ENCODE data around the gene PDCD6IP. TPM values are rescaled to one million over a fixed set of nuclear protein-coding genes. Genes with fewer than 3 reads are reported as not detected.

Gene PDCD6IP
- total RNA-seq, 1 donor = 152 TPM

DNA sequence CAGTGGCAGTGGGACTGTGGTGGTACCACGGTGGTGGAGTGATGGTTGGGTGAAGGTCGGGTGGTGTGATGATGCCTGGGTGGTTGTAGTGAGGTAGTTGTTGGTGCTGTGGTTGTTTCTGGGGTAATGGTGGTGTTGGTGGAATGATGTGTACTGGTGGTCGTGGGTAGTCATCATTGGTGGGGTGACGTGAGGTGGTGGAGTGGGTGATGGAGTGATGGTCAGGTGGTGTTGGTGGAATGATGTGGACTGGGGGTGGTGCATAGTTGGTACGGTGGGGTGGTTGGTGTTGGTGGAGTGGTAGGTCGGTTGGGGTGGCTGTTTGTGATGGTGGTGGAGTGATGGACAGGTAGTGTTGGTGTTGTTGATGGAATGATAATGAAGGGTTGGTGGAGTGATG, 87.1 kb downstream of the PDCD6IP start:
- H3K9me3 ChIP-seq (ENCODE audit: low read depth, low read length) = no peaks in the 10 kb centered on the region
- no peak overlapping the region for H3K4me3 ChIP-seq (ENCODE audit: low read length)
- H3K4me1 ChIP-seq (ENCODE audit: insufficient read depth, low read length) = no peaks in the 10 kb centered on the region
- H3K27me3 ChIP-seq (ENCODE audit: insufficient read depth, low read length) = no peaks in the 10 kb centered on the region

DNA sequence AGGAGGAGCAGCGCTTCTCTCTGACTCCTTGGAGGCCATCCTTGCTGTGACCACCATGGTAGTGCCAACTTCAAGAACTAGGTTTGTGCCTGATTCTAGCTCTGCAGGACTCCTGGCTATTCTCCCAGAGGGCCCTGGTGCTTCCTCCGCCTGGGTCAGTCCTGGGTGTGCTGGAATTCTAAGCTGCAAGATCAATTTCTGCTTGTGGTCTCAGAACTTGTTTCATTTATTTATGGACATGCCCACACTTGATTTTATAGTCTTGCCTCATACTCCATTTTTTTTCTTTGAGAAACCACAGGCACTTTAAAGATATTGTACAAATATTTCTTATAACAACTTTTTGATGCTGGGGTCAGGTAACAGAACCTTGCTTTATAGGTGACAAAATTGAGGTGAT, 87.6 kb downstream of the PDCD6IP start:
- Histone ChIP-seq H3K27me3 (ENCODE audit: insufficient read depth, low read length) (no peaks in the 10 kb centered on the region), H3K9me3 (ENCODE audit: low read depth, low read length) (no peaks in the 10 kb centered on the region), H3K4me3 (ENCODE audit: low read length) (no peak overlapping the region), H3K4me1 (ENCODE audit: insufficient read depth, low read length) (no peaks in the 10 kb centered on the region)

- H3K27me3 ChIP-seq (ENCODE audit: insufficient read depth, low read length) = no peaks in the 10 kb centered on the region
- no peak overlapping the region for H3K4me3 ChIP-seq (ENCODE audit: low read length)
- no peaks in the 10 kb centered on the region for H3K9me3 ChIP-seq (ENCODE audit: low read depth, low read length)
- no peaks in the 10 kb centered on the region for H3K4me1 ChIP-seq (ENCODE audit: insufficient read depth, low read length)
These were observed 89.0 kb downstream of the PDCD6IP start for GRCh38 chr3:33887478-33887877.

- Histone ChIP-seq H3K9me3 (ENCODE audit: low read depth, low read length) (no peaks in the 10 kb centered on the region), H3K4me3 (ENCODE audit: low read length) (no peak overlapping the region), H3K27me3 (ENCODE audit: insufficient read depth, low read length) (no peaks in the 10 kb centered on the region), H3K4me1 (ENCODE audit: insufficient read depth, low read length) (no peaks in the 10 kb centered on the region)
These were observed 91.1 kb downstream of the PDCD6IP start for GRCh38 chr3:33889394-33890039.

- no peaks in the 10 kb centered on the region for H3K4me1 ChIP-seq (ENCODE audit: insufficient read depth, low read length)
- no peaks in the 10 kb centered on the region for H3K9me3 ChIP-seq (ENCODE audit: low read depth, low read length)
These were observed 94.2 kb downstream of the PDCD6IP start for GRCh38 chr3:33892655-33893054.

GRCh38 chr3:33895658-33896057, 97.2 kb downstream of the PDCD6IP start:
- no peaks in the 10 kb centered on the region for H3K9me3 ChIP-seq (ENCODE audit: low read depth, low read length)
- H3K27me3 ChIP-seq (ENCODE audit: insufficient read depth, low read length) = no peaks in the 10 kb centered on the region
- H3K4me1 ChIP-seq (ENCODE audit: insufficient read depth, low read length) = no peaks in the 10 kb centered on the region
- H3K4me3 ChIP-seq (ENCODE audit: low read length) = no peak overlapping the region

More at GRCh38 chr3:33892655-33893054, 94.2 kb downstream of the PDCD6IP start:
- Histone ChIP-seq H3K27me3 (ENCODE audit: insufficient read depth, low read length) (no peaks in the 10 kb centered on the region), H3K4me3 (ENCODE audit: low read length) (no peak overlapping the region)

DNA sequence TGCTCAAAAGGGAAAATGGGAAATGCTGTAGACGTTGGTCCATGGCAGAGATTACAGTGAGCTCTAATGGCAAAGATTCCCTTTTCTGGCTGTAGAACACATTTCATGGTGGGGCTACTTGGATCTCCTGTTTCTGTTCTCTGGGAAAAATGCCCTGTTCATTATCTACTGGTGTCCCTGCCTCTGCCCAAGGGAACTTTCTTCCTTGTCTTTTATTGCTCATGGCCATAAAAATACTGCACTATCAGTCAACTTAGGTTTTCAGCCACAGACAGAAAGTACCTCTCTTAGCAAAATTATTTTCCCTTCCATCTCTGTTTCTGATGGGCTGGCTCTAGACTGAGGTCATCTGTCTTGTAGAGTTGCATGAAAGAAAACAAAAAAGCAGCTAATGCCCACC, 98.9 kb downstream of the PDCD6IP start:
- Histone ChIP-seq H3K4me1 (ENCODE audit: insufficient read depth, low read length) (no peaks in the 10 kb centered on the region), H3K4me3 (ENCODE audit: low read length) (no peak overlapping the region), H3K9me3 (ENCODE audit: low read depth, low read length) (no peaks in the 10 kb centered on the region), H3K27me3 (ENCODE audit: insufficient read depth, low read length) (no peaks in the 10 kb centered on the region)

DNA sequence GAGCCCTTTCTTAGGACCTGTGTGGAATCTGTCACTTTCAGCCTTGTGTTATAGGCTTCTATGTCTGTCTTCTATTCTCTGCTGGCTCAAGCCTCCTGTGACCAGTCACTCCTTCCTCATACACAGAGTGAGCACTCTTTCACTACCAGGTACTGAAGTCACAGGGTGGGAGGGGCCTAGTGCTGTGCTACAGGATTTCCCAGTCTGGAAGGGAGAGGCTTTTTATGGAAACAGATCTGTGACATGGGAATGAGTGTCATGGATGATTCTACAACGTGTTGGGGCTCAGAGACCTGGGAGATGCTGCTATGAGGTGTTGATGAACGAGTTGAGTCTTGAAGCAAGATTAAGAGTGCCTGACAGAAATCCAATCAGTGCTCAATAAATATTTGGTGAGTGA, 100.5 kb downstream of the PDCD6IP start:
- no peaks in the 10 kb centered on the region for H3K27me3 ChIP-seq (ENCODE audit: insufficient read depth, low read length)
- H3K4me3 ChIP-seq (ENCODE audit: low read length) = no peak overlapping the region
- no peaks in the 10 kb centered on the region for H3K9me3 ChIP-seq (ENCODE audit: low read depth, low read length)
- no peaks in the 10 kb centered on the region for H3K4me1 ChIP-seq (ENCODE audit: insufficient read depth, low read length)

- H3K27me3 ChIP-seq (ENCODE audit: insufficient read depth, low read length) = no peaks in the 10 kb centered on the region
- H3K9me3 ChIP-seq (ENCODE audit: low read depth, low read length) = no peaks in the 10 kb centered on the region
- no peak overlapping the region for H3K4me3 ChIP-seq (ENCODE audit: low read length)
- no peaks in the 10 kb centered on the region for H3K4me1 ChIP-seq (ENCODE audit: insufficient read depth, low read length)
These were observed 102.0 kb downstream of the PDCD6IP start for GRCh38 chr3:33900440-33900808.

DNA sequence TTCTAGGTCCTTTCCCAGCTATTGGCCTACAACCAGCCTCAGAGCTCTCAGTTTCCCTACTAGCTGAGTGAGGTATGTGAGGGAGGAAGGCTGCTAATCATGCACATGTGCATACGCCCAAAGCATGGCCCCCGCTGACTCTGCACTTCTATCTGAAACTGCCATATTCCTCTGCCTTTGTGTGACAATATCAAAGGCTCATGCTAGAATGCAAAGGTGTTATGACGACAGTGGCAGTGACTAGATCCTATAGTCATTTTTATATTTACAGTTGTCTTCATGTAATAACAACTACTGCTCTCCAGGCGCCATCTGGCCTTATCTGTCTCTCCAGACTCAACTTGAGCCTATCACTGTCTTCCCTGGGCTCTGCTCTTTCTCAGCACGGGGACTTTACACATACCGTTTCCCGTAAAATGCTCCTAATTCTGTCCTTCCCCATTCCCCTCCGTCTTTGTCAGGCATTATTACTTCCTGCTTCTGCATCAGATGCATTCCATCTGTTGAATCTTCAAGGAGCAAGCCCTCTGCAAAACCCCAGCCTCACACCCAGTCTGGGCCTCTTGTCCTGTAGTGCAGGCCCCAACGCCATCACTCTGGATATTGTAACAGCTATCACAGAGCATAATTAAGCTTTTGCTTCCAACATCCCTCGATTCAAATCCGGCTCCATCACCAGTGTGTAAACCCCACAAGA, 102.5 kb downstream of the PDCD6IP start:
- H3K4me3 ChIP-seq (ENCODE audit: low read length) = no peak overlapping the region
- H3K4me1 ChIP-seq (ENCODE audit: insufficient read depth, low read length) = no peaks in the 10 kb centered on the region
- H3K27me3 ChIP-seq (ENCODE audit: insufficient read depth, low read length) = no peaks in the 10 kb centered on the region
- no peaks in the 10 kb centered on the region for H3K9me3 ChIP-seq (ENCODE audit: low read depth, low read length)

- no peaks in the 10 kb centered on the region for H3K9me3 ChIP-seq (ENCODE audit: low read depth, low read length)
- H3K4me1 ChIP-seq (ENCODE audit: insufficient read depth, low read length) = no peaks in the 10 kb centered on the region
- H3K4me3 ChIP-seq (ENCODE audit: low read length) = no peak overlapping the region
- no peaks in the 10 kb centered on the region for H3K27me3 ChIP-seq (ENCODE audit: insufficient read depth, low read length)
These were observed 103.6 kb downstream of the PDCD6IP start for GRCh38 chr3:33901862-33902563.

DNA sequence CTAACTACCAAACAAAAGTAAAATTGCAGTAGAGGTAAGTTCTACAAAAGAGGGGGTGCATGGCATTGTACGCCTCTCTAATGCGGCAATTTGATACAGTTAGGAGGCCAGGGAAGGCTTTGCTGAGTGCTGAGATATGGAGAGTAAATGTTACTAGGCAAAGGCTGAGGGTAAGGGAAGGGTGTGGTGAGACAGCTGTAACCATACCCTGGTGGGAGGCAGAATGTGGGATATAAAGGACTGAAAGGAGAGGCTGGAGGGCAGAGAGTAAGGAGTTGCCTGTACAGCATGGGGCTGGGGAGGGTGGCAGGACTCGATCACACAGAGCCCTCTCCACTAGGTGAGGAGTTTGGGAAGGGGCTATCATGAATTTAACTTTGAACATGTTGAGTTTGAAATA, 106.3 kb downstream of the PDCD6IP start:
- no peaks in the 10 kb centered on the region for H3K4me1 ChIP-seq (ENCODE audit: insufficient read depth, low read length)
- no peaks in the 10 kb centered on the region for H3K9me3 ChIP-seq (ENCODE audit: low read depth, low read length)
- H3K27me3 ChIP-seq (ENCODE audit: insufficient read depth, low read length) = no peaks in the 10 kb centered on the region
- no peak overlapping the region for H3K4me3 ChIP-seq (ENCODE audit: low read length)

DNA sequence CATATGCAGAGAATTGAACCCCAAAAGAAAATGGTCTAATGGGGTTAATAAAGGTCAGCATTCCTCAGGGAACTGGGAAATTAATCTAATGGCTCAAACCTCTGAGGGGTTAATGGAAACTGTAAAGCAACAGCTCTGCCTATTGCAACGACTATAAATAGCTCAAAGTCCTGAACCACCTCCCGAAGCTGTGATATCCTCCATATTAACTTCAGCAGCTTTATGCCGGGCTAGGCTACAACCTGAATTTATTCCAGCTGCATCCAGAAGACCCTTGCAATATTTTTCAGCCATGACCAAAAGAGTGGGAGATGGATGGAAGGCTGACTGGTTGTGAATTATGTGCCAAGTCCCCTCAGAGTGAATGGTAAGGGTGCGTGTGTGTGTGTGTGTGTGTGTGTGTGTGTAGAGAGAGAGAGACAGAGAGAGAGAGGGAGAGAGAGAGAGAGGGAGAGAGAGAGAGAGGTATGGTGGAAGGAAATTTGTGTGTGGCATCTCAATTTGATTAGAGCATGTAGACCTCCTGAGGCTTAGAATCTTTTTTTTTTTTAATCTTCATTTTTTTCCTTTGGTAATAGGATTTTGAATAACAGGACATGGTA, 109.9 kb downstream of the PDCD6IP start:
- no peak overlapping the region for H3K4me3 ChIP-seq (ENCODE audit: low read length)
- H3K4me1 ChIP-seq (ENCODE audit: insufficient read depth, low read length) = no peaks in the 10 kb centered on the region
- H3K9me3 ChIP-seq (ENCODE audit: low read depth, low read length) = no peaks in the 10 kb centered on the region

DNA sequence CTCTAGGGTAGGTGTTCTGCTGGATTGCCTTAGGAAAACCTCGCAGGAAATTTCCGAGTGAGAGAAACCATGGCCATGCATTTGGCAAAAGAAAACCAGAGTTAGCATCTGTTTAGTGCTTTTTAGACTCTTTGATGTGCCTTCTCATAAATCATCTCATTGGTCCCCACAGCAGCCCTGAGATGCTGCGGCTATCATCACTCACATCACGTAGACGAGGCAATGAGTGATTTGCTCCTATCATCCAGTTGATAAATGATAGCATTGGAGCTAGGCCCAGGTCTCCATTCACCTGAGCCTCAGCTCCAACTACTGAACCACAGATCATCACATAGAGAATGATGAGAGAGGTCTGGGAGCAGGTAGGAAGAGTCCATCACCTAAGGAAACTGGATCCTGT, 111.1 kb downstream of the PDCD6IP start:
- Histone ChIP-seq H3K4me3 (ENCODE audit: low read length) (no peak overlapping the region), H3K27me3 (ENCODE audit: insufficient read depth, low read length) (no peaks in the 10 kb centered on the region), H3K4me1 (ENCODE audit: insufficient read depth, low read length) (no peaks in the 10 kb centered on the region), H3K9me3 (ENCODE audit: low read depth, low read length) (no peaks in the 10 kb centered on the region)

More for the DNA sequence above, 109.9 kb downstream of the PDCD6IP start:
- H3K27me3 ChIP-seq (ENCODE audit: insufficient read depth, low read length) = no peaks in the 10 kb centered on the region

- Histone ChIP-seq H3K4me1 (ENCODE audit: insufficient read depth, low read length) (no peaks in the 10 kb centered on the region), H3K4me3 (ENCODE audit: low read length) (no peak overlapping the region), H3K27me3 (ENCODE audit: insufficient read depth, low read length) (no peaks in the 10 kb centered on the region), H3K9me3 (ENCODE audit: low read depth, low read length) (no peaks in the 10 kb centered on the region)
These were observed 111.6 kb downstream of the PDCD6IP start for GRCh38 chr3:33910031-33910430.
